Hematopoietic multipotent progenitor cell (in vitro differentiated cells): Measurements from ENCODE around the gene RCOR1. TPM values are rescaled to one million over a fixed set of nuclear protein-coding genes. Genes with fewer than 3 reads are reported as not detected.
"Not testable (repeated sequence)": the region's sequence is repeated elsewhere in the genome, so short reads cannot be mapped to it uniquely, and the experiment has no call there.

Source experiments
- DNase-seq, 3 donors: peaks; one replicate each; pipeline ENCODE4 v3.0.0-alpha.2; 2011 to 2015; ENCODE audit warnings: low read depth in 2 of 3, low spot score in 2 of 3
- total RNA-seq: library from RNA; depleted of rRNA; stranded (reverse); fragments of >200 nt; gene quantifications from one replicate; pipeline ENCODE4 v1.2.3, GENCODE V29; 2012

RCOR1 gene
- total RNA-seq, 1 donor: 13.5 TPM

GRCh38 chr14:102570334-102570995 is 22.0 kb upstream of the RCOR1 start:
- DNase-seq: no peak

GRCh38 chr14:102571043-102571442 is 21.4 kb upstream of the RCOR1 start:
- DNase-seq: no peak

GRCh38 chr14:102571478-102572042 is 20.9 kb upstream of the RCOR1 start:
- no peak for DNase-seq

GRCh38 chr14:102573161-102573560 is 19.3 kb upstream of the RCOR1 start:
- not testable (repeated sequence) for DNase-seq

GRCh38 chr14:102573591-102574046 is 18.8 kb upstream of the RCOR1 start:
- peak in 1 of 3 donors; percentile 51 for DNase-seq

- DNase-seq: no peak
Observed at GRCh38 chr14:102574281-102575159, 17.9 kb upstream of the RCOR1 start.

- no peak for DNase-seq
Observed at GRCh38 chr14:102575160-102575845, 17.1 kb upstream of the RCOR1 start.

- not testable (repeated sequence) for DNase-seq
Observed at GRCh38 chr14:102575846-102576428, 16.5 kb upstream of the RCOR1 start.

- DNase-seq: no peak
Observed at GRCh38 chr14:102578821-102579220, 13.6 kb upstream of the RCOR1 start.

- DNase-seq: no peak
Observed at GRCh38 chr14:102579696-102580549, 12.5 kb upstream of the RCOR1 start.

- no peak for DNase-seq
Observed at GRCh38 chr14:102580550-102581110, 11.8 kb upstream of the RCOR1 start.

- DNase-seq: no peak
Observed at GRCh38 chr14:102581193-102581592, 11.3 kb upstream of the RCOR1 start.

- no peak for DNase-seq
Observed at GRCh38 chr14:102583726-102584125, 8.7 kb upstream of the RCOR1 start.

- DNase-seq: no peak
Observed at GRCh38 chr14:102584871-102585869, 7.3 kb upstream of the RCOR1 start.

GRCh38 chr14:102586420-102587104 is 5.9 kb upstream of the RCOR1 start:
- no peak for DNase-seq

GRCh38 chr14:102588821-102589220 is 3.6 kb upstream of the RCOR1 start:
- no peak for DNase-seq

- no peak for DNase-seq
Observed at GRCh38 chr14:102589761-102590290, 2.6 kb upstream of the RCOR1 start.
